ENCODE results near the gene HOXB7. TPM values are rescaled to one million over a fixed set of nuclear protein-coding genes. Genes with fewer than 3 reads are reported as not detected.

HOXB7 gene
- total RNA-seq, 2 donors from 2014 or later = not detected

GRCh38 chr17:48639982-48640857 lies 29.4 kb upstream of the HOXB7 start:
- Mint-ChIP-seq H3K4me3 (no peak overlapping the region), H3K36me3 (ENCODE audit: low read depth) (no peaks in the 10 kb centered on the region), H3K27me3 (ENCODE audit: insufficient read depth) (peaks cover 100% of the 10 kb centered on the region), H3K9me3 (no peaks in the 10 kb centered on the region), H3K4me1 (peaks cover 4% of the 10 kb centered on the region), H3K27ac (no peak overlapping the region)
- Histone ChIP-seq H3K9me3 (ENCODE audit: control insufficient read depth, low read length) (no peaks in the 10 kb centered on the region), H3K9ac (ENCODE audit: extremely low read depth, low read length, poor library complexity, severe bottlenecking) (no peak overlapping the region), H3K27ac (ENCODE audit: low read depth, low read length) (no peak overlapping the region), H3K4me3 (ENCODE audit: low read length) (no peak overlapping the region), H3K27me3 (ENCODE audit: control insufficient read depth, insufficient read depth, low read length, poor library complexity, severe bottlenecking) (peaks cover 100% of the 10 kb centered on the region), H3K4me1 (ENCODE audit: control insufficient read depth, insufficient read depth, low read length) (no peaks in the 10 kb centered on the region), H3K36me3 (ENCODE audit: control insufficient read depth, insufficient read depth, low read length) (no peaks in the 10 kb centered on the region)
- peak; percentile 45 for DNase-seq
- TF ChIP-seq CTCF (conservative IDR thresholded peaks at IDR 0.05) = no peak
- 50 to 60% methylated on average over 4 to 6 of the region's 6 CpGs for WGBS, 2 experiments (ENCODE audit: insufficient coverage in 1 of 2, insufficient read length in 1 of 2)

GRCh38 chr17:48639136-48639535 lies 28.3 kb upstream of the HOXB7 start:
- Histone ChIP-seq H3K4me3 (ENCODE audit: low read length) (no peak overlapping the region), H3K9me3 (ENCODE audit: control insufficient read depth, low read length) (peaks cover 7% of the 10 kb centered on the region), H3K4me1 (ENCODE audit: control insufficient read depth, insufficient read depth, low read length) (no peaks in the 10 kb centered on the region), H3K27ac (ENCODE audit: low read depth, low read length) (no peak overlapping the region), H3K27me3 (ENCODE audit: control insufficient read depth, insufficient read depth, low read length, poor library complexity, severe bottlenecking) (peaks cover 100% of the 10 kb centered on the region), H3K9ac (ENCODE audit: extremely low read depth, low read length, poor library complexity, severe bottlenecking) (no peak overlapping the region), H3K36me3 (ENCODE audit: control insufficient read depth, insufficient read depth, low read length) (no peaks in the 10 kb centered on the region)
- peaks cover 2% of the 10 kb centered on the region for H3K9me3 Mint-ChIP-seq
- 39 to 47% methylated on average over 4 to 5 of the region's 5 CpGs for WGBS, 2 experiments (ENCODE audit: insufficient coverage in 1 of 2, insufficient read length in 1 of 2)
- peaks cover 100% of the 10 kb centered on the region for H3K27me3 Mint-ChIP-seq (ENCODE audit: insufficient read depth)
- no peak for TF ChIP-seq CTCF (conservative IDR thresholded peaks at IDR 0.05)
- H3K27ac Mint-ChIP-seq = no peak overlapping the region
- DNase-seq = peak; percentile 65
- peaks cover 4% of the 10 kb centered on the region for H3K4me1 Mint-ChIP-seq
- H3K36me3 Mint-ChIP-seq (ENCODE audit: low read depth) = no peaks in the 10 kb centered on the region
- H3K4me3 Mint-ChIP-seq = no peak overlapping the region

- Histone ChIP-seq H3K27me3 (ENCODE audit: control insufficient read depth, insufficient read depth, low read length, poor library complexity, severe bottlenecking) (peaks cover 100% of the 10 kb centered on the region), H3K9me3 (ENCODE audit: control insufficient read depth, low read length) (peaks cover 7% of the 10 kb centered on the region), H3K36me3 (ENCODE audit: control insufficient read depth, insufficient read depth, low read length) (no peaks in the 10 kb centered on the region), H3K4me1 (ENCODE audit: control insufficient read depth, insufficient read depth, low read length) (no peaks in the 10 kb centered on the region), H3K9ac (ENCODE audit: extremely low read depth, low read length, poor library complexity, severe bottlenecking) (no peak overlapping the region), H3K27ac (ENCODE audit: low read depth, low read length) (no peak overlapping the region), H3K4me3 (ENCODE audit: low read length) (no peak overlapping the region)
- TF ChIP-seq CTCF (conservative IDR thresholded peaks at IDR 0.05) = no peak
- Mint-ChIP-seq H3K27ac (no peak overlapping the region), H3K4me3 (no peak overlapping the region), H3K9me3 (peaks cover 2% of the 10 kb centered on the region), H3K27me3 (ENCODE audit: insufficient read depth) (peaks cover 100% of the 10 kb centered on the region), H3K36me3 (ENCODE audit: low read depth) (no peaks in the 10 kb centered on the region), H3K4me1 (peaks cover 4% of the 10 kb centered on the region)
- DNase-seq = peak; percentile 47
- WGBS, 2 experiments (ENCODE audit: insufficient coverage in 1 of 2, insufficient read length in 1 of 2) = 28 to 38% methylated on average over 13 to 18 of the region's 18 CpGs
These were observed 26.8 kb upstream of the HOXB7 start for GRCh38 chr17:48637323-48638260.
